Lower leg skin (tissue), 4 donors: ENCODE data around the gene TPO. TPM values are rescaled to one million over a fixed set of nuclear protein-coding genes. Genes with fewer than 3 reads are reported as not detected.

ENCODE experiments used
- DNase-seq, 2 donors: peaks; one replicate each; pipeline ENCODE4 v3.0.0-alpha.2; 2019; ENCODE audit warnings: low spot score in 2 of 2
- H3K4me3 ChIP-seq: fragments of 200-600 bp; sonication (generic); 2 replicates; pipeline ENCODE4 v1.5.1; 2017; ENCODE audit warnings: mild to moderate bottlenecking, low read depth; ENCODE audit not compliant: poor library complexity, severe bottlenecking
- CTCF ChIP-seq, 3 donors: fragments of 450-650 bp; IDR thresholded peaks; one replicate each; pipeline ENCODE4 v1.5.1; 2016; ENCODE audit warnings: antibody characterized with exemption in 3 of 3, mild to moderate bottlenecking in 3 of 3, moderate library complexity in 2 of 3
- POLR2A ChIP-seq, 2 donors: fragments of 450-650 bp; IDR thresholded peaks; one replicate each; pipeline ENCODE4 v1.6.1; 2016 to 2017; ENCODE audit warnings: antibody characterized with exemption in 2 of 2, mild to moderate bottlenecking in 1 of 2, moderate library complexity in 1 of 2
- WGBS, 2 donors: methylation state at CpG; one replicate each; pipeline ENCODE4 v1.1.5; 2018; 5-methylcytosine and 5-hydroxymethylcytosine counted together
- intact Hi-C: fragments of 100-400 bp; cut with DNase I; formaldehyde crosslinking; loops from one replicate; pipeline ENCODE4 v1.15.0; 2023; ENCODE audit warnings: low total_unique reads
- total RNA-seq, 4 donors: library from RNA; depleted of rRNA; stranded (reverse); fragments of >200 nt; gene quantifications; one replicate each; pipeline ENCODE4 v1.1.0, GENCODE V29; 2016

The TPO gene
- total RNA-seq, 4 donors from 2014 or later, result 0.64 to 5.9 (median 2.2) TPM

DNA sequence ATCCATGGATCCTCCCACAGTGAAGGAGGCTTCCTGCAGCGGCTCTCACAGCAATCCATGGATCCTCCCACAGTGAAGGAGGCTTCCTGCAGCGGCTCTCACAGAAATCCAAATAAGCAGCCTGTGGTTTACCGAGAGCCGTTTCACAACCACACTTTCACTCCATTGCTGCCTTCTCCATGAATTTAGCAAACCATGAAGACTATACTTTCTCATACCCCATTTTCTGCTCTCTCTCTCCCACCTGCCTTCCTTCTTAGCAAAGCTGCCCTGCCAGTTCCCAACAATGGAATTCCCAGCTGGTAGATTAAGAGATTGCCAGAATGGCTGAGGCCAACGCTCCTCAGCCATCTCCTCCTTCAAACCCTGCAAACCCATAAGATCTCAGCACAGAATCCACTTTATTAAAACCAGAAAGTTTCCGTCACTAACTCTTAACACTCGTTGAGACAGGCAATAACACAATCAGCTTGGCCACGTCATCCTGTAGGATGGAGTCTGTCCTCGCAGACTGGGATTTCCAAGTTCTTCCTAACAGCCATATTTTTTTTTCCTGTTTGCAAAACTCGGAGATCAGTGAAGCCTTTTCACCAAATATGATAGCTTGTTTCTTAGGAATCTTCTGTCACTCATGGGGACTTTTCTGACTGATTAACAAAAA is 168.8 kb downstream of the TPO start:
- no peak overlapping the region for H3K4me3 ChIP-seq
- TF ChIP-seq CTCF (IDR thresholded peaks at IDR 0.05), result no peak
- 48 to 62% methylated on average over 10 of the region's 10 CpGs for WGBS, 2 donors
- no peak for DNase-seq
- intact Hi-C loops, result no loop called here

DNA sequence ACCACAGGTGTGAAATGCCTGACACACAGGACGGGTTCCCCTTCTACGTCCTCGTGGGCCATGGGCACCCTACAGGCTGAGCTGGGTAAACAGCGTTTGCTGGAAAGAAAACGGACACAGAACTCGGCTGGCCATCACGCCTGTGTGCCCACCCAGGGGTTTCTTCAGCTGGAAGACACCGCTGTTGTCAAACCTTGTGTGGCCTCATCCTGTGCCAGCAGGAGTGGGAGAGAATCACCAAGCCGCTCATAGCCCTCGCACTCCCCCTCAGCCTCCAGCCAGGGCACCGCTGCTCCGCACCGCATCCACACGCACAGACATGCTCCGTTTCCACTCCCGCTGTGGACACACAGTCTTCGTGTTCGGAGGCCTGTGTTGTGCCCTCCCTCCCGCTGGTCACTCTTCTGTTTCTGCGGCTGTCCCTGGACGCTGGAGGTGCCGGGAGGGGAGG is 169.7 kb downstream of the TPO start:
- H3K4me3 ChIP-seq, result no peak overlapping the region
- WGBS, 2 donors, result 90% methylated on average over 22 of the region's 22 CpGs
- intact Hi-C loops, result no loop called here
- TF ChIP-seq CTCF (IDR thresholded peaks at IDR 0.05) (no peak), POLR2A (IDR thresholded peaks at IDR 0.05) (no peak)
- no peak for DNase-seq

DNA sequence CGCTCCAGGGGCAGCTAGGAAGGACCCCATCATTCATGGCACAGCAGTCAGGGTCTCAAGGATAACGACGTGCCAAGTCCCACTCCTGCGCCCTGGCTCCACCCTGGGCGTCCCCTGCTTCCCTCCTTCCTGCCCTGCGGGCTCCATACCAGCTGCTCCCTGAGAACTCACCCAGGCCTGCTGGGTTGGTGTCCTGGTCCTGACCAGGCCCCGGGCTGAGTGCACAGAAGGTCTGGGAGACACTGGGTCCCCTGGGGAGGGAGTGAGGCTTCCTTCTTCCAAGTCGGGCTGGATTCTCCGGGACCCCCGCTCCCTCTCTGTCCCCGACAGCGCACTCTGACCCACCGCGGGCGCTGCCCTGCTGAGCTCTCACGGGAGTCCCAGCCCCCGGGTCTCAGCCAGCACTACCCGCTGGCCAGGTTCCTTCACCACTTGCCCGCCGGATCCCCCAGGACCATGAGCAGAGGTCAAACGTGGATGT is 170.8 kb downstream of the TPO start:
- intact Hi-C loops, result no loop called here
- DNase-seq, result peak in 1 of 2 donors; percentile 60
- no peak overlapping the region for H3K4me3 ChIP-seq
- TF ChIP-seq POLR2A (IDR thresholded peaks at IDR 0.05), result no peak
- no peak for TF ChIP-seq CTCF (IDR thresholded peaks at IDR 0.05)
- 92 to 95% methylated on average over 21 of the region's 21 CpGs for WGBS, 2 donors

- DNase-seq, result peak in 1 of 2 donors; percentile 57
- intact Hi-C loops, result no loop called here
- no peak overlapping the region for H3K4me3 ChIP-seq
- 90 to 93% methylated on average over 18 of the region's 18 CpGs for WGBS, 2 donors
- TF ChIP-seq CTCF (IDR thresholded peaks at IDR 0.05), result no peak
- TF ChIP-seq POLR2A (IDR thresholded peaks at IDR 0.05), result no peak
Measured at GRCh38 chr2:1584691-1585485, 171.6 kb downstream of the TPO start.

- H3K4me3 ChIP-seq, result no peak overlapping the region
- intact Hi-C loops, result no loop called here
- DNase-seq, result peak in 1 of 2 donors; percentile 66
- no peak for TF ChIP-seq CTCF (IDR thresholded peaks at IDR 0.05)
- WGBS, 2 donors, result 93 to 97% methylated on average over 10 to 16 of the region's 17 CpGs
Measured at GRCh38 chr2:1585635-1586034, 172.4 kb downstream of the TPO start.
